Loucy (cell line): ENCODE results near the gene GPR84.

Experiments used
- H2AFZ ChIP-seq: fragments of 200-600 bp; sonication (generic); 2 replicates; pipeline ENCODE4 v1.6.0; 2016; ENCODE audit warnings: antibody characterized with exemption, mild to moderate bottlenecking, low read length, moderate library complexity
- H3F3A ChIP-seq: fragments of 200-600 bp; 2 replicates; pipeline ENCODE4 v1.6.0; 2016; ENCODE audit warnings: antibody characterized with exemption, low read depth, mild to moderate bottlenecking
- H3K27me3 ChIP-seq: fragments of 200-600 bp; sonication (generic); 2 replicates; pipeline ENCODE4 v1.6.1; 2014; ENCODE audit warnings: low read length, mild to moderate bottlenecking; ENCODE audit not compliant: insufficient read depth, poor library complexity, severe bottlenecking
- H3K36me3 ChIP-seq: fragments of 200-600 bp; sonication (generic); 2 replicates; pipeline ENCODE4 v1.6.1; 2016; ENCODE audit warnings: low read length; ENCODE audit not compliant: insufficient read depth
- H3K4me1 ChIP-seq: fragments of 200-600 bp; sonication (generic); 2 replicates; pipeline ENCODE4 v1.5.1; 2014; ENCODE audit warnings: low read length, mild to moderate bottlenecking; ENCODE audit not compliant: insufficient read depth, poor library complexity, severe bottlenecking
- H3K4me2 ChIP-seq: fragments of 200-600 bp; sonication (generic); 2 replicates; pipeline ENCODE4 v1.6.0; 2014; ENCODE audit warnings: antibody characterized with exemption, low read length, low read depth, mild to moderate bottlenecking; ENCODE audit not compliant: poor library complexity, severe bottlenecking
- H3K4me3 ChIP-seq: fragments of 200-600 bp; sonication (generic); 2 replicates; pipeline ENCODE4 v1.5.1; 2014; ENCODE audit warnings: low read length, mild to moderate bottlenecking, mixed read lengths; ENCODE audit not compliant: poor library complexity, severe bottlenecking
- H3K79me2 ChIP-seq: fragments of 200-600 bp; sonication (generic); 2 replicates; pipeline ENCODE4 v1.6.1; 2014; ENCODE audit warnings: low read length; ENCODE audit not compliant: insufficient read depth
- H3K9ac ChIP-seq: fragments of 200-600 bp; sonication (generic); 2 replicates; pipeline ENCODE4 v1.6.0; 2014; ENCODE audit warnings: mild to moderate bottlenecking, low read depth, low read length, moderate library complexity; ENCODE audit not compliant: poor library complexity, severe bottlenecking
- H3K9me2 ChIP-seq: fragments of 200-600 bp; sonication (generic); replicated peaks from 2 replicates; pipeline ENCODE4 v1.6.1; 2016; ENCODE audit warnings: low read depth, low read length, mixed read lengths
- H3K9me3 ChIP-seq: fragments of 200-600 bp; sonication (generic); 2 replicates; pipeline ENCODE4 v1.6.1; 2014; ENCODE audit warnings: mild to moderate bottlenecking, antibody characterized with exemption, low read length, low read depth; ENCODE audit not compliant: insufficient read depth
- H4K20me1 ChIP-seq: fragments of 200-600 bp; sonication (generic); 2 replicates; pipeline ENCODE4 v1.6.0; 2014; ENCODE audit warnings: antibody characterized with exemption, low read length, mild to moderate bottlenecking; ENCODE audit not compliant: insufficient read depth, poor library complexity, severe bottlenecking
- EZH2phosphoT487 ChIP-seq: fragments of 200-600 bp; IDR thresholded peaks from 2 replicates; pipeline ENCODE4 v1.6.1; 2018; ENCODE audit warnings: antibody characterized with exemption, mild to moderate bottlenecking, moderate library complexity, borderline replicate concordance
- TF ChIP-seq, protein P1 (sequence below): fragments of 200-600 bp; sonication (generic); conservative IDR thresholded peaks from 2 replicates; pipeline ENCODE4 v1.5.1; 2014; ENCODE audit warnings: mild to moderate bottlenecking, antibody characterized with exemption, low read length

GPR84 gene

GRCh38 chr12:54349679-54350078 is 14.6 kb downstream of the GPR84 start:
- Histone ChIP-seq H2AFZ (no peak overlapping the region), H3K79me2 (no peaks in the 10 kb centered on the region), H3K4me1 (no peaks in the 10 kb centered on the region), H3K9me3 (no peaks in the 10 kb centered on the region), H3K27me3 (no peaks in the 10 kb centered on the region), H3K36me3 (peaks cover 46% of the 10 kb centered on the region; the same call in 1 of the 2 replicates), H3K4me3 (no peak overlapping the region), H3K9ac (no peak overlapping the region), H3K4me2 (no peak overlapping the region), H3F3A (no peaks in the 10 kb centered on the region), H4K20me1 (no peaks in the 10 kb centered on the region), H3K9me2 (no peaks in the 10 kb centered on the region)
- TF ChIP-seq, protein P1, sequence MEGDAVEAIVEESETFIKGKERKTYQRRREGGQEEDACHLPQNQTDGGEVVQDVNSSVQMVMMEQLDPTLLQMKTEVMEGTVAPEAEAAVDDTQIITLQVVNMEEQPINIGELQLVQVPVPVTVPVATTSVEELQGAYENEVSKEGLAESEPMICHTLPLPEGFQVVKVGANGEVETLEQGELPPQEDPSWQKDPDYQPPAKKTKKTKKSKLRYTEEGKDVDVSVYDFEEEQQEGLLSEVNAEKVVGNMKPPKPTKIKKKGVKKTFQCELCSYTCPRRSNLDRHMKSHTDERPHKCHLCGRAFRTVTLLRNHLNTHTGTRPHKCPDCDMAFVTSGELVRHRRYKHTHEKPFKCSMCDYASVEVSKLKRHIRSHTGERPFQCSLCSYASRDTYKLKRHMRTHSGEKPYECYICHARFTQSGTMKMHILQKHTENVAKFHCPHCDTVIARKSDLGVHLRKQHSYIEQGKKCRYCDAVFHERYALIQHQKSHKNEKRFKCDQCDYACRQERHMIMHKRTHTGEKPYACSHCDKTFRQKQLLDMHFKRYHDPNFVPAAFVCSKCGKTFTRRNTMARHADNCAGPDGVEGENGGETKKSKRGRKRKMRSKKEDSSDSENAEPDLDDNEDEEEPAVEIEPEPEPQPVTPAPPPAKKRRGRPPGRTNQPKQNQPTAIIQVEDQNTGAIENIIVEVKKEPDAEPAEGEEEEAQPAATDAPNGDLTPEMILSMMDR, result no peak
- no peak for TF ChIP-seq EZH2phosphoT487

- no peaks in the 10 kb centered on the region for H3K4me1 ChIP-seq
- H3K4me3 ChIP-seq, result no peak overlapping the region
- H2AFZ ChIP-seq, result no peak overlapping the region
- H3K27me3 ChIP-seq, result no peaks in the 10 kb centered on the region
- H3K9me3 ChIP-seq, result no peaks in the 10 kb centered on the region
- no peak overlapping the region for H3K4me2 ChIP-seq
- no peaks in the 10 kb centered on the region for H4K20me1 ChIP-seq
- peaks cover 46% of the 10 kb centered on the region; the same call in 1 of the 2 replicates for H3K36me3 ChIP-seq
- no peaks in the 10 kb centered on the region for H3K79me2 ChIP-seq
- no peak overlapping the region for H3K9ac ChIP-seq
- no peaks in the 10 kb centered on the region for H3F3A ChIP-seq
- TF ChIP-seq, protein P1, result no peak
- TF ChIP-seq EZH2phosphoT487, result no peak
- H3K9me2 ChIP-seq, result no peaks in the 10 kb centered on the region
Measured at GRCh38 chr12:54349036-54349435, 15.2 kb downstream of the GPR84 start.

GRCh38 chr12:54341378-54342300 is 22.6 kb downstream of the GPR84 start:
- H3K9me2 ChIP-seq, result no peaks in the 10 kb centered on the region
- H2AFZ ChIP-seq, result no peak overlapping the region
- H4K20me1 ChIP-seq, result no peaks in the 10 kb centered on the region
- H3K4me2 ChIP-seq, result no peak overlapping the region
- H3K4me3 ChIP-seq, result no peak overlapping the region
- H3K79me2 ChIP-seq, result no peaks in the 10 kb centered on the region
- no peaks in the 10 kb centered on the region for H3K27me3 ChIP-seq
- H3K9me3 ChIP-seq, result no peaks in the 10 kb centered on the region
- H3K9ac ChIP-seq, result no peak overlapping the region
- peaks cover 6% of the 10 kb centered on the region for H3K4me1 ChIP-seq
- peaks cover 28% of the 10 kb centered on the region; the same call in 1 of the 2 replicates for H3K36me3 ChIP-seq
- H3F3A ChIP-seq, result no peaks in the 10 kb centered on the region
- TF ChIP-seq EZH2phosphoT487, result no peak
